ENCODE data around the gene SLC9A5. TPM values are rescaled to one million over a fixed set of nuclear protein-coding genes. Genes with fewer than 3 reads are reported as not detected.

The SLC9A5 gene
- total RNA-seq, 1 donor from 2014 or later, result 4.4 TPM

DNA sequence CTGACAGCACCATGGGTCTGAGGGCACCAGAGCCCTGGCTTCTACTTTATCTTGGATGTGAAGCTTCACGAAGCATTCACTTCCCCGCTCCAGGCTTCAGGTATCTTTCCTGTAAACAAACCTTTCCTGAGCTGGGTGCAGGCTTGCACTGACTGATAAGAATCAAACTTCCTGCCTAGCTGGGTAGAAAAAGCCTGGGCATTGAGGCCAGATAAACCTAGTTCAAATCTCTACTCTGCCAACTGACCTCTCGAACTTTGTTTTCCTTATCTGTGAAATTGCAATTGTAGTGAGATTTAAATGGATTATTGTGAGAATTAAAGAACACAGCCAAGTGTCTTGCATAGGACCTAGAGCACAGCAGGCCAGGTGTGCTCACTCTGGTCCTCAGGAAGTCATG is 24.8 kb upstream of the SLC9A5 start:
- Mint-ChIP-seq H3K9me3 (no peaks in the 10 kb centered on the region), H3K4me3 (no peak overlapping the region), H3K27ac (no peak overlapping the region), H3K4me1 (ENCODE audit: unreplicated experiment) (peaks cover 21% of the 10 kb centered on the region), H3K36me3 (peaks cover 4% of the 10 kb centered on the region), H3K27me3 (no peaks in the 10 kb centered on the region)
- TF ChIP-seq, protein P1, sequence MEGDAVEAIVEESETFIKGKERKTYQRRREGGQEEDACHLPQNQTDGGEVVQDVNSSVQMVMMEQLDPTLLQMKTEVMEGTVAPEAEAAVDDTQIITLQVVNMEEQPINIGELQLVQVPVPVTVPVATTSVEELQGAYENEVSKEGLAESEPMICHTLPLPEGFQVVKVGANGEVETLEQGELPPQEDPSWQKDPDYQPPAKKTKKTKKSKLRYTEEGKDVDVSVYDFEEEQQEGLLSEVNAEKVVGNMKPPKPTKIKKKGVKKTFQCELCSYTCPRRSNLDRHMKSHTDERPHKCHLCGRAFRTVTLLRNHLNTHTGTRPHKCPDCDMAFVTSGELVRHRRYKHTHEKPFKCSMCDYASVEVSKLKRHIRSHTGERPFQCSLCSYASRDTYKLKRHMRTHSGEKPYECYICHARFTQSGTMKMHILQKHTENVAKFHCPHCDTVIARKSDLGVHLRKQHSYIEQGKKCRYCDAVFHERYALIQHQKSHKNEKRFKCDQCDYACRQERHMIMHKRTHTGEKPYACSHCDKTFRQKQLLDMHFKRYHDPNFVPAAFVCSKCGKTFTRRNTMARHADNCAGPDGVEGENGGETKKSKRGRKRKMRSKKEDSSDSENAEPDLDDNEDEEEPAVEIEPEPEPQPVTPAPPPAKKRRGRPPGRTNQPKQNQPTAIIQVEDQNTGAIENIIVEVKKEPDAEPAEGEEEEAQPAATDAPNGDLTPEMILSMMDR (conservative IDR thresholded peaks at IDR 0.05), result no peak
- no peak for DNase-seq (ENCODE audit: extremely low spot score, unreplicated experiment)

DNA sequence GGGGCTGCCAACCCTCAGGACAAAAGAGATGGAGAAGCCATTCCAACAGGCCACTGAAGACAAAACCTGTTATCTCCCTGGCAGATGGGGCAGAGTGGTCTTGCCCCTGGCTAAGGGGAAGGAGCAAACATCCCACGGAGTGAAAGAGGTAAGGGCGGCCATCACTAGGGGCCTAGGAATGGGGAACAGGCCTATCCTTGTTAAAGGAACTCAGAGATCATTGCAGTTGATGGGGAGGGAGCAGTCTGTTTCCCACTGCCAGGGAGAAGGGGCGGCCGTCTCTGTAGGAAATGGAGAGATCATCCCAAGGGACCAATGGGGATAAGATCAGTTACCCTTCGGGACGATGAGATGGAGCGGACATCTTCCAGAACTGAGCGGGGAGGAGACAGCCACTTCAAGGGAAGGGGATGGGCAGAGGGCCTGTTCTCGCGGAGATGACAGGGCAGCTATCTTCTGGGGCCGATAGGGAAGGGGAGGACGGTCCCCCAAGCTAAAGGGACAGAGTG is 22.4 kb upstream of the SLC9A5 start:
- Mint-ChIP-seq H3K4me3 (peak overlapping the region; percentile 100), H3K27me3 (no peaks in the 10 kb centered on the region), H3K27ac (peak overlapping the region; percentile 97), H3K9me3 (no peaks in the 10 kb centered on the region), H3K36me3 (peaks cover 8% of the 10 kb centered on the region), H3K4me1 (ENCODE audit: unreplicated experiment) (peaks cover 21% of the 10 kb centered on the region)
- TF ChIP-seq, protein P1 (conservative IDR thresholded peaks at IDR 0.05), result no peak
- no peak for DNase-seq (ENCODE audit: extremely low spot score, unreplicated experiment)

DNA sequence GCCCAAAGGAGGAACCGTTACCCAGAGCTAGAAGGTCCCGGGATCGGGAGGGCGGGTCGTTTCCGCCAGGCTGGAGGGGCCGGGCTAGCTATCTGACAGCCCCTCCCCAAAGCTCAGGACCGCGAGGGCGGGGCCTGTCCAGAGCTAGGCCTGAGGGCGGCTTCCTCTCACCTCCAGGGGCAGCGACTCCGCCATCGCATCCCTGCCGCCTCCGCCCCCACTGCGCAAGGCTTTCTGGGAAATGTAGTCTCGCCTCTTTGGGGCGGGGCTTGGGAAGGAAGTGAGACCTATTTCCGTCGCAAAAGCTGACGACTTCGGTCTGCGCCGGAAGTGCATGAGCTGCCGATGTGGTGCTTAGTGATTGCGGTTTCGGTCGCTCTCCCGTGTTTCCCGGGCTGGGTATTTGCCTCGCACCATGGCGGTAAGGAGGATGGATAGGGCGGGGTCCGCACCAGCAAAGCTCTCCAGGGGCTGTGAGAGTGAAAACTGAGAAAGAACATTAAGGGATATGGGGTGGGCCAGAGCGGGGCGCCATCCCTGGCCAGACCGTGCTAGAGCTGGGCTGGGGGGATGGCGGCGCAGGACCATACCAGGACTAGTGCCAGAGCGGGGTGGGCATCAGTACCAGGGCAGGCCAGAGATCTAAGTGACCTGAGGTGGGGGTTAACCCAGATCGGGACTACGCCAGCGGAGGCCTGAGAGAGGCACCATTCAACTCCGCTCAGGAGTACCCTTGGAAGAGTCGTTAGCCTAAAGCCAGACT is 21.8 kb upstream of the SLC9A5 start, which contains the start of gene TMEM208:
TMEM208 (plus strand) TSS at position 327 of the 763 bp plus-strand sequence; CDS start at position 416, 89 bp downstream.
- no peaks in the 10 kb centered on the region for H3K9me3 Mint-ChIP-seq
- peaks cover 8% of the 10 kb centered on the region for H3K36me3 Mint-ChIP-seq
- no peaks in the 10 kb centered on the region for H3K27me3 Mint-ChIP-seq
- peak; percentile 99 for DNase-seq (ENCODE audit: extremely low spot score, unreplicated experiment)
- H3K4me3 Mint-ChIP-seq, result peak within 1 kb of the TSS; percentile 100
- TF ChIP-seq, protein P1 (conservative IDR thresholded peaks at IDR 0.05), result peak; percentile 35
- peak within 1 kb of the TSS; percentile 97 for H3K27ac Mint-ChIP-seq
- H3K4me1 Mint-ChIP-seq (ENCODE audit: unreplicated experiment), result peaks cover 21% of the 10 kb centered on the region

DNA sequence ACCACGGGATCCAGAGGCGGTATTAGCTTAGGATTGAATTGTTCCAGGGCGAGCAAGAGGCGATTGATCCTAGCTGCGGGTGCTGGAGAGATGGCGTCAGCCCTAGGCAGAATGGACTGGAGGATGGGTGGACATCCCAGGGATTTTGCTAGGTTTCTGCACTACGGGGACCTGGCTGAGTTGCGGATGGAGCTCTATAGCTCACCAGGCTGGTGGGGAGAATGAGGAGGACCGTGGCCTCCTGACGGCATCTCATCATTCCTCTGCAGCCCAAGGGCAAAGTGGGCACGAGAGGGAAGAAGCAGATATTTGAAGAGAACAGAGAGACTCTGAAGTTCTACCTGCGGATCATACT is 21.2 kb upstream of the SLC9A5 start:
- Mint-ChIP-seq H3K4me3 (peak overlapping the region; percentile 100), H3K27me3 (no peaks in the 10 kb centered on the region), H3K36me3 (peaks cover 8% of the 10 kb centered on the region), H3K9me3 (no peaks in the 10 kb centered on the region), H3K4me1 (ENCODE audit: unreplicated experiment) (peaks cover 21% of the 10 kb centered on the region), H3K27ac (peak overlapping the region; percentile 97)
- TF ChIP-seq, protein P1 (conservative IDR thresholded peaks at IDR 0.05), result no peak
- DNase-seq (ENCODE audit: extremely low spot score, unreplicated experiment), result no peak

DNA sequence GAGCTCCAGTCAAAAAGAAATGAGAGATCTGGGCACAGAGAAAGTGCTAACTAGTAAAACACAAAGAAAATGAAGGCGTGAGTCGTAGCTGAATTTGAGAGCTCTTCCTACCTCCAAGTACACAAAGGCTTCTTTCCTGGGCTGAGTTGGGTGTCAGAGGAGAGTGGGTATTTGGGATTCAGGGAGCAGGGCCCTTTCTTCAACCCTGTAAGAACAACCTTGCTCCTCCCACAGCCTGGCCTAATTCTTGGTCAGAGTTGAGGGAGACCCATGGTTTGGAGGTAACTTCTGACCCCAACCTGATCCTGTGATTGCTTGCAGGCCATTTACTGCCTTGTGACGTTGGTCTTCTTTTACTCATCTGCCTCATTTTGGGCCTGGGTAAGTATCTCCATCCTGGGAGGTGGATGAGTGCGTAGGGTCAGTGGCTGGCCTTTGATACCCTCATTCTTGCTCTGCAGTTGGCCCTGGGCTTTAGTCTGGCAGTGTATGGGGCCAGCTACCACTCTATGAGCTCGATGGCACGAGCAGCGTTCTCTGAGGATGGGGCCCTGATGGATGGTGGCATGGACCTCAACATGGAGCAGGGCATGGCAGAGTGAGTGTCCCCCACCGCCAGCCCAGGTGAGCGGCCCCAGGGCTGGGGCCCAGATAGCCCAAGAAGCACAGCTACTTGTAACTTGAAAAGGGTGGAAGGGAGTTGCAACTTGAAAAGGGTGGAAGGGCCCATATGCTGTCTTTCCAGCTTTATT is 20.6 kb upstream of the SLC9A5 start:
- TF ChIP-seq, protein P1 (conservative IDR thresholded peaks at IDR 0.05), result no peak
- H3K36me3 Mint-ChIP-seq, result peaks cover 8% of the 10 kb centered on the region
- H3K4me1 Mint-ChIP-seq (ENCODE audit: unreplicated experiment), result peaks cover 21% of the 10 kb centered on the region

More for the DNA sequence above, 20.6 kb upstream of the SLC9A5 start:
- Mint-ChIP-seq H3K27ac (peak overlapping the region; percentile 3), H3K9me3 (no peaks in the 10 kb centered on the region), H3K27me3 (no peaks in the 10 kb centered on the region), H3K4me3 (peak overlapping the region; percentile 100)
- DNase-seq (ENCODE audit: extremely low spot score, unreplicated experiment), result no peak
